ENCODE results near the gene PDE2A. TPM values are rescaled to one million over a fixed set of nuclear protein-coding genes. Genes with fewer than 3 reads are reported as not detected.

PDE2A gene
- total RNA-seq, 1 donor from 2014 or later = 8.4 TPM

- no peak for DNase-seq (ENCODE audit: low read depth, low spot score)
These were observed 37.0 kb downstream of the PDE2A start for GRCh38 chr11:72637198-72637597.

- DNase-seq (ENCODE audit: low read depth, low spot score) = no peak
These were observed 37.8 kb downstream of the PDE2A start for GRCh38 chr11:72636376-72636775.

- no peak for DNase-seq (ENCODE audit: low read depth, low spot score)
These were observed 38.3 kb downstream of the PDE2A start for GRCh38 chr11:72635933-72636332.

GRCh38 chr11:72635309-72635915 is 38.8 kb downstream of the PDE2A start:
- DNase-seq (ENCODE audit: low read depth, low spot score) = no peak

- no peak for DNase-seq (ENCODE audit: low read depth, low spot score)
These were observed 39.6 kb downstream of the PDE2A start for GRCh38 chr11:72634472-72635095.

GRCh38 chr11:72634016-72634415 is 40.2 kb downstream of the PDE2A start:
- DNase-seq (ENCODE audit: low read depth, low spot score) = no peak

GRCh38 chr11:72633068-72633467 is 41.2 kb downstream of the PDE2A start:
- no peak for DNase-seq (ENCODE audit: low read depth, low spot score)

GRCh38 chr11:72631806-72632731 is 42.2 kb downstream of the PDE2A start:
- peak; percentile 79 for DNase-seq (ENCODE audit: low read depth, low spot score)

- no peak for DNase-seq (ENCODE audit: low read depth, low spot score)
These were observed 43.9 kb downstream of the PDE2A start for GRCh38 chr11:72630104-72630852.

GRCh38 chr11:72629266-72629665 is 45.0 kb downstream of the PDE2A start:
- no peak for DNase-seq (ENCODE audit: low read depth, low spot score)

GRCh38 chr11:72627594-72628281 is 46.5 kb downstream of the PDE2A start:
- DNase-seq (ENCODE audit: low read depth, low spot score) = no peak

- no peak for DNase-seq (ENCODE audit: low read depth, low spot score)
These were observed 47.7 kb downstream of the PDE2A start for GRCh38 chr11:72626414-72626936.

GRCh38 chr11:72625691-72626413 is 48.4 kb downstream of the PDE2A start:
- DNase-seq (ENCODE audit: low read depth, low spot score) = peak; percentile 59

GRCh38 chr11:72624496-72625201 is 49.6 kb downstream of the PDE2A start:
- DNase-seq (ENCODE audit: low read depth, low spot score) = peak; percentile 33

GRCh38 chr11:72623052-72623451 is 51.2 kb downstream of the PDE2A start:
- no peak for DNase-seq (ENCODE audit: low read depth, low spot score)

- no peak for DNase-seq (ENCODE audit: low read depth, low spot score)
These were observed 53.1 kb downstream of the PDE2A start for GRCh38 chr11:72621008-72621610.

- no peak for DNase-seq (ENCODE audit: low read depth, low spot score)
These were observed 55.4 kb downstream of the PDE2A start for GRCh38 chr11:72618803-72619202.

GRCh38 chr11:72617080-72617762 is 57.0 kb downstream of the PDE2A start:
- DNase-seq (ENCODE audit: low read depth, low spot score) = no peak
